ENCODE measurements around the gene TRAPPC4.
"Not testable (repeated sequence)": the region's sequence is repeated elsewhere in the genome, so short reads cannot be mapped to it uniquely, and the experiment has no call there.

DNA sequence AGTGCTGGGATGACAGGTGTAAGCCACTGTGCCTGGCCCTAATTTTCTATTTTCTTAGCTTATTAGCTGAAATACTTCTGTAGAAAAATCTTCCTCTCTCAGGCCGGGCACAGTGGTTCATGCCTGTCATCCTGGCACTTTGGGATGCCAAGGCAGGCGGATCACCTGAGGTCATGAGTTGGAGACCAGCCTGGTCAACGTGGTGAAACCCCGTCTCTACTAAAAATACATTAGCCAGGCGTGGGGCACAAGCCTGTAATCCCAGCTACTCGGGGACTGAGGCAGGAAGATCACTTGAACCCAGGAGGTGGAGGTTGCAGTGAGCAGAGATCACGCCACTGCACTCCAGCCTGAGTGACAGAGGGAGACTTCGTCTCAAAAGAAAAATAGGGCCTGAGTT, 34.2 kb upstream of the TRAPPC4 start:
- TF ChIP-seq CTCF (IDR thresholded peaks at IDR 0.05; ENCODE audit: low read depth, low read length); POLR2A (IDR thresholded peaks at IDR 0.05; ENCODE audit: extremely low read depth, insufficient read length): not testable (repeated sequence)
